Calu3 (cell line): ENCODE data around the gene RFTN1. TPM values are rescaled to one million over a fixed set of nuclear protein-coding genes. Genes with fewer than 3 reads are reported as not detected.

Experiments used
- BruUV-seq: library from RNA; stranded (reverse); fragments of 400-500 nt; replicated peaks from 2 replicates; lab custom pipeline; 2021; lab: Mats Ljungman, UMichigan
- CTCF ChIA-PET: fragments of 300-600 bp; sonication (Branson Sonifier 250); formaldehyde crosslinking; loops from one replicate; lab custom pipeline; 2022; ENCODE audit warnings: antibody characterized with exemption; lab: Charles Lee
- DNase-seq: peaks from one replicate; pipeline ENCODE4 v3.0.0; 2022
- H3K27ac Mint-ChIP-seq: one replicate; pipeline ENCODE4 v1.8.0; 2022; ENCODE audit warnings: mixed read lengths; ENCODE audit not compliant: unreplicated experiment
- H3K27me3 Mint-ChIP-seq: one replicate; pipeline ENCODE4 v1.8.0; 2022; ENCODE audit warnings: mixed read lengths; ENCODE audit not compliant: unreplicated experiment
- H3K36me3 Mint-ChIP-seq: one replicate; pipeline ENCODE4 v1.8.0; 2022; ENCODE audit warnings: mild to moderate bottlenecking, moderate library complexity, mixed read lengths; ENCODE audit not compliant: insufficient read depth, unreplicated experiment
- H3K4me1 Mint-ChIP-seq: one replicate; pipeline ENCODE4 v1.8.0; 2022; ENCODE audit warnings: mild to moderate bottlenecking, low read depth, mixed read lengths; ENCODE audit not compliant: unreplicated experiment
- H3K4me3 Mint-ChIP-seq: one replicate; pipeline ENCODE4 v1.8.0; 2022; ENCODE audit warnings: mild to moderate bottlenecking, low read depth, moderate library complexity, mixed read lengths; ENCODE audit not compliant: unreplicated experiment
- H3K9me3 Mint-ChIP-seq: one replicate; pipeline ENCODE4 v1.8.0; 2022; ENCODE audit warnings: low read depth, mixed read lengths; ENCODE audit not compliant: unreplicated experiment
- intact Hi-C: fragments of 100-400 bp; cut with micrococcal nuclease; formaldehyde crosslinking; loops from one replicate; pipeline ENCODE4 v1.10.0; 2022; ENCODE audit not compliant: unreplicated experiment
- total RNA-seq: library from RNA; stranded (reverse); gene quantifications from 2 replicates; pipeline ENCODE4 v1.2.3, GENCODE V29; 2022
- TF ChIP-seq, protein P1 (sequence below): fragments of 200-600 bp; IDR thresholded peaks from one replicate; pipeline ENCODE4 v1.8.0; 2022; ENCODE audit warnings: antibody characterized with exemption; ENCODE audit not compliant: unreplicated experiment

RFTN1 gene
- total RNA-seq, 1 experiment from 2014 or later = 1.6 TPM

DNA sequence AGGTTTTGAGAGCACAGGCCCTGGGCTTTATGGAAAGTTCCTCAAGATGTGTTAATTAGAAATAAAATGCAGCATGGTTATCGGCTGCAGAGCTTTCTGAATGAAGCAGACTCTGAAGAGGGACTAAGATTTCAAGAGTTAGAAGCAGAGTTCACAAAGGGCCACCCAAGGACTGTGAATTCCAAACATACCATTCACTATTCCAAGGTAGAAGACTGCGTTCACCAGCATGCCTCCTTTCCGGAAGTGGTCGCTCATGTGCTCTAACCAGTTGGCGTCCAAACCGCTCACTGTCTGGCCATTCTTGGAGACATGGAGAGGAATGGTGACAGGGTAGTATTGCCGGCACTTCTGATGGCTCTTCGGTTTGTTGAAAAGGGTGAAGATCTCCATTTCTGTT is 143.6 kb downstream of the RFTN1 start:
- CTCF ChIA-PET = no interaction called here
- H3K27me3 Mint-ChIP-seq = no peaks in the 10 kb centered on the region
- H3K9me3 Mint-ChIP-seq = no peaks in the 10 kb centered on the region
- no peak overlapping the region for H3K4me3 Mint-ChIP-seq
- H3K36me3 Mint-ChIP-seq = no peaks in the 10 kb centered on the region
- no peak overlapping the region for H3K27ac Mint-ChIP-seq
- no TSS peak for BruUV-seq
- H3K4me1 Mint-ChIP-seq = no peaks in the 10 kb centered on the region
- TF ChIP-seq, protein P1, sequence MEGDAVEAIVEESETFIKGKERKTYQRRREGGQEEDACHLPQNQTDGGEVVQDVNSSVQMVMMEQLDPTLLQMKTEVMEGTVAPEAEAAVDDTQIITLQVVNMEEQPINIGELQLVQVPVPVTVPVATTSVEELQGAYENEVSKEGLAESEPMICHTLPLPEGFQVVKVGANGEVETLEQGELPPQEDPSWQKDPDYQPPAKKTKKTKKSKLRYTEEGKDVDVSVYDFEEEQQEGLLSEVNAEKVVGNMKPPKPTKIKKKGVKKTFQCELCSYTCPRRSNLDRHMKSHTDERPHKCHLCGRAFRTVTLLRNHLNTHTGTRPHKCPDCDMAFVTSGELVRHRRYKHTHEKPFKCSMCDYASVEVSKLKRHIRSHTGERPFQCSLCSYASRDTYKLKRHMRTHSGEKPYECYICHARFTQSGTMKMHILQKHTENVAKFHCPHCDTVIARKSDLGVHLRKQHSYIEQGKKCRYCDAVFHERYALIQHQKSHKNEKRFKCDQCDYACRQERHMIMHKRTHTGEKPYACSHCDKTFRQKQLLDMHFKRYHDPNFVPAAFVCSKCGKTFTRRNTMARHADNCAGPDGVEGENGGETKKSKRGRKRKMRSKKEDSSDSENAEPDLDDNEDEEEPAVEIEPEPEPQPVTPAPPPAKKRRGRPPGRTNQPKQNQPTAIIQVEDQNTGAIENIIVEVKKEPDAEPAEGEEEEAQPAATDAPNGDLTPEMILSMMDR = no peak
- intact Hi-C loops = no loop called here
- no peak for DNase-seq

DNA sequence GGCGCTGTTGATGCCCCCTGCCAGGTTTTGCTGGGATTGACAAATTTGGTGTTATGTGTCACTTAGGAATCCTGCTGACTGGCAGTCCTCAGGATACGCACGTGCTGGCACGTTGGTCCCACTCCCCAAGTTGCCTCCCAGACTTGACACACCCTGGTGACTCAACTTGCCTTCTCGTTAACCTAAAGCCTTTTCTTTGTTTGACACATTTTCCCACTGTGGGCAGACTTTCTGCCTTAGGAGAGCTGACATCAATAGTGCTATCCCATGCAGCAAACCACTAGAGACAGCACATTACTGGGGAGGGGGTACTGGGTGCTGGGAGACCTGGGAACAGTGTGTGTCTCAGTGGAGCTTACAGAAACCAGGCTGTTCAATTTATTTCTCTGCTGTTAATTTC is 144.2 kb downstream of the RFTN1 start:
- H3K27ac Mint-ChIP-seq = no peak overlapping the region
- no peak overlapping the region for H3K4me3 Mint-ChIP-seq
- H3K27me3 Mint-ChIP-seq = no peaks in the 10 kb centered on the region
- TF ChIP-seq, protein P1 = no peak
- CTCF ChIA-PET = no interaction called here
- H3K36me3 Mint-ChIP-seq = no peaks in the 10 kb centered on the region
- intact Hi-C loops = no loop called here
- no peaks in the 10 kb centered on the region for H3K9me3 Mint-ChIP-seq
- BruUV-seq = no TSS peak
- no peaks in the 10 kb centered on the region for H3K4me1 Mint-ChIP-seq
- no peak for DNase-seq

DNA sequence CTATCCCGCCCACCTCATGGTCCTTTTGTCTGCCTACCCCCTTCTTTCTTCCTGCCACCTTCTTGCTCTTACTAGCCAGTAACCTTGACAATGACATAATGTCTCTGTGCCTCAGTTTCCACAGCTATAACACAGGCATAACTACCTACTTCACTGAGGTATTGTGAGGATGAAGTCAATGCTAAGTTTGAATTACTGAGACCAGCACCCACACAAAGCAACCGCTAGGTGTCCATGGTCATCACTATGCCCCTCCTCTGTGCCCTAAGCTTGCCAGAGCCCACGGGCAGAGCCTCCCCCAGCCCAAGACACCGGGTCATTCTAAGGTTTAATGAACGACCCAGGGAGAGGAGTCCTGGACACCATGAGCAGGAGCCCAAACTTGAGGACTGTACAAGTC is 146.9 kb downstream of the RFTN1 start:
- Mint-ChIP-seq H3K36me3 (no peaks in the 10 kb centered on the region), H3K27me3 (no peaks in the 10 kb centered on the region), H3K4me3 (no peak overlapping the region), H3K27ac (no peak overlapping the region), H3K9me3 (no peaks in the 10 kb centered on the region), H3K4me1 (no peaks in the 10 kb centered on the region)
- CTCF ChIA-PET = no interaction called here
- BruUV-seq = no TSS peak
- no peak for DNase-seq
- intact Hi-C loops = no loop called here
- TF ChIP-seq, protein P1 = no peak

DNA sequence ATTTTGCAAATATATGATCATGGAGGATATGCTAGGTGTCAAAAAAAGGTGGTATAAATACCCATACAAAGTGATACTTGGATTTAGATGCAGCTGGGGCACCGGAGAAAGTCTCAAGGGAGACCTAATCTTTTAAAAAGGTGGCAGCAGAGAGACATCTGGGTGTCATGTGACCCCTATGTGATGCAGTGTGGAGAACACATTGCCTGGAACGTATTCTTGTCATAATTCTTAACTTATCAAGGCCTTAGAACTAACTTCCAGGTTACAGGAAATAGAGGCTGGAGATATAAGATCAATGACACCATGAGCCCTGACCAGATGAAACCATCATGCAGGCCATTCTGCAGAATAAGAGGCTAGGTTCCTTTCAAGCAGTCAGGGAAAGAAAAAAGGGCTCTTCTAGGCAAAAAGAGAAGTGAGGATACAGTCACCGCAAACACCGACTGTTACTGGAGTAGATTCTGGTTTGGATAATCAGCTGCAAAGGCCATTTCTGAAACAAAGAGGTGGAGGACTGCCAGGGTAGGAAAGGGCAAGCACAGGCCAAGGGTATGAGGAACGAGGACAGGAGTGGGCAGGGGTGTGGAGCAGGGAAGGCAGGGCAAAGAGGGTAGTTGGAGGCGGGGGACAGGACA is 147.9 kb downstream of the RFTN1 start:
- no peak for DNase-seq
- no peak overlapping the region for H3K4me3 Mint-ChIP-seq
- H3K36me3 Mint-ChIP-seq = no peaks in the 10 kb centered on the region
- H3K27me3 Mint-ChIP-seq = no peaks in the 10 kb centered on the region
- no peaks in the 10 kb centered on the region for H3K9me3 Mint-ChIP-seq
- CTCF ChIA-PET = no interaction called here
- TF ChIP-seq, protein P1 = no peak
- no peak overlapping the region for H3K27ac Mint-ChIP-seq
- no TSS peak for BruUV-seq
- intact Hi-C loops = no loop called here
- H3K4me1 Mint-ChIP-seq = no peaks in the 10 kb centered on the region
